GM23248 (cell line): ENCODE results near the gene TSPAN6. TPM values are rescaled to one million over a fixed set of nuclear protein-coding genes. Genes with fewer than 3 reads are reported as not detected.

Experiments used
- DNase-seq: peaks from one replicate; pipeline ENCODE4 v3.0.0-alpha.2; 2015
- H2AFZ ChIP-seq: fragments of 200-600 bp; sonication (generic); 2 replicates; pipeline ENCODE4 v1.6.1; 2016; ENCODE audit warnings: antibody characterized with exemption
- H3F3A ChIP-seq: fragments of 200-600 bp; sonication (generic); 2 replicates; pipeline ENCODE4 v1.6.1; 2016; ENCODE audit warnings: mild to moderate bottlenecking, antibody characterized with exemption, mixed run types; ENCODE audit not compliant: insufficient read depth
- H3K27ac ChIP-seq: fragments of 200-600 bp; sonication (generic); 2 replicates; pipeline ENCODE4 v1.5.1; 2016; ENCODE audit warnings: mild to moderate bottlenecking
- H3K27me3 ChIP-seq: fragments of 200-600 bp; sonication (generic); replicated peaks from 2 replicates; pipeline ENCODE4 v1.6.1; 2016; ENCODE audit warnings: mild to moderate bottlenecking; ENCODE audit not compliant: insufficient read depth
- H3K36me3 ChIP-seq: fragments of 200-600 bp; sonication (generic); 2 replicates; pipeline ENCODE4 v1.6.1; 2016; ENCODE audit warnings: low read depth, mild to moderate bottlenecking
- H3K4me1 ChIP-seq: fragments of 200-600 bp; sonication (generic); 2 replicates; pipeline ENCODE4 v1.6.1; 2016; ENCODE audit warnings: mild to moderate bottlenecking; ENCODE audit not compliant: insufficient read depth
- H3K4me2 ChIP-seq: fragments of 200-600 bp; sonication (generic); one replicate; pipeline ENCODE4 v1.6.1; 2016; ENCODE audit warnings: mild to moderate bottlenecking; ENCODE audit not compliant: unreplicated experiment
- H3K4me3 ChIP-seq: fragments of 200-600 bp; sonication (generic); 2 replicates; pipeline ENCODE4 v1.5.1; 2016; ENCODE audit warnings: mild to moderate bottlenecking
- H3K79me2 ChIP-seq: fragments of 200-600 bp; sonication (generic); 2 replicates; pipeline ENCODE4 v1.6.1; 2016; ENCODE audit warnings: mild to moderate bottlenecking; ENCODE audit not compliant: insufficient read depth
- H3K9ac ChIP-seq: fragments of 200-600 bp; sonication (generic); 2 replicates; pipeline ENCODE4 v1.6.1; 2016; ENCODE audit warnings: mild to moderate bottlenecking
- H3K9me2 ChIP-seq: fragments of 200-600 bp; sonication (generic); 2 replicates; pipeline ENCODE4 v1.6.1; 2016; ENCODE audit warnings: mixed run types, mild to moderate bottlenecking, moderate library complexity; ENCODE audit not compliant: insufficient read depth
- H3K9me3 ChIP-seq: fragments of 200-600 bp; sonication (generic); one replicate; pipeline ENCODE4 v1.6.1; 2017; ENCODE audit warnings: low read depth
- H4K20me1 ChIP-seq: fragments of 200-600 bp; sonication (generic); 2 replicates; pipeline ENCODE4 v1.6.0; 2016; ENCODE audit not compliant: insufficient read depth
- EZH2 ChIP-seq: fragments of 200-600 bp; sonication (generic); IDR thresholded peaks from 2 replicates; pipeline ENCODE4 v1.6.1; 2018; ENCODE audit warnings: antibody characterized with exemption, mild to moderate bottlenecking; ENCODE audit not compliant: insufficient read depth, poor library complexity, severe bottlenecking
- EZH2phosphoT487 ChIP-seq: fragments of 200-600 bp; sonication (generic); IDR thresholded peaks from 2 replicates; pipeline ENCODE4 v1.6.1; 2018; ENCODE audit warnings: antibody characterized with exemption, moderate library complexity, mild to moderate bottlenecking, low read depth; ENCODE audit not compliant: insufficient read depth
- WGBS, 2 experiments: methylation state at CpG; one replicate each; pipeline ENCODE4 v1.1.6; 2015 to 2017; ENCODE audit warnings: low lambda C conversion rate in 2 of 2, low coverage in 1 of 2; ENCODE audit errors: missing lambda C conversion rate in 2 of 2; 5-methylcytosine and 5-hydroxymethylcytosine counted together
- in situ Hi-C: fragments of 300-500 bp; cut with MboI; formaldehyde crosslinking; loops from 2 replicates; pipeline ENCODE4 v1.15.0; 2020
- polyA plus RNA-seq: library from polyadenylated mRNA; unstranded; fragments of >200 nt; fragmentation: Nextera tagmentation; extraction: Ambion mirVana; gene quantifications from 2 replicates; pipeline ENCODE4 v1.2.1, GENCODE V29; 2016
- total RNA-seq: library from RNA; depleted of rRNA; stranded (reverse); fragments of >200 nt; shearing (Covaris generic); gene quantifications from 2 replicates; pipeline ENCODE4 v1.2.3, GENCODE V29; 2014

TSPAN6 gene
- total and polyA plus RNA-seq, 2 experiments from 2014 or later: 24.3 to 37.8 TPM

DNA sequence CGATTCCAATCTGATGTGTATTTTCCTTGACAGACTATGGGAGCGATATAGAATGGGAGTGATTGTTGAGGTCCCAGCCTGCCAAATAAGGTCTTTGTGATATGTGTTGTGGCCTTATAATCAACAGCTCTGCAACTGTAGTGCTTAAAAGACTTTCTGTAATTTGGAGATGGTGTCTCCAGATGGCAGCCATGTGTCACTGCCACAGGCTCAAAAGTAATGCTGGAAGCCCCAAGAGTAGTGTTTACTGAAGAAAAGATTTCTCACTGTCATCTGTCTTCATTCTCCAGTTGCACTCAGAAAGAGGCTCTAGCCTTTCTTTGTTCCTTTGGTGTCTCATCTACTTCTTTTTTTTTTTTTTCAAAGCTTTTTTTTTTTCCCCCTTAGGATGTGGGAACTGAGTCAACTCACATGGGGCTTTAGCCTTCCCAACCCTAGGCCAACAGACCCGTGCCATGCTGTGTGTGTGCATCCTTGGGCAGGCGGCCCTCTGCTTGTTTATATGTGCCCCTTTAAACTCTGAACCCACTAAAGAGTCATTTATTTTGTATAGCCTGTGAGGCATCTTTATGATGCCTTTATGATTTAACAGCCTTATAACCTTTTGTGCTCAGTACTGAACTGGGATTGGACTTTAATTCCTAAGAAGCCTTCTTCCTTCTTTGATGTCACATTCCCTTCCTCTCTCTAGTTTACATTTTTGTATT lies 23.0 kb upstream of the TSPAN6 start:
- in situ Hi-C loops: no loop called here
- peaks cover 11% of the 10 kb centered on the region for H3K4me1 ChIP-seq
- DNase-seq: no peak
- H3K27ac ChIP-seq: 0 out of 2 replicates have a peak overlapping the region, but pooled peaks have one; percentile 15
- H3F3A ChIP-seq: no peaks in the 10 kb centered on the region
- WGBS, 2 experiments: 30 to 35% methylated on average over 4 of the region's 4 CpGs
- H3K9ac ChIP-seq: no peak overlapping the region
- no peaks in the 10 kb centered on the region for H3K27me3 ChIP-seq
- H3K4me2 ChIP-seq: peak overlapping the region; percentile 42
- no peaks in the 10 kb centered on the region for H3K36me3 ChIP-seq
- H3K79me2 ChIP-seq: no peaks in the 10 kb centered on the region
- H3K4me3 ChIP-seq: no peak overlapping the region
- H3K9me2 ChIP-seq: no peaks in the 10 kb centered on the region
- H3K9me3 ChIP-seq: no peaks in the 10 kb centered on the region
- no peaks in the 10 kb centered on the region for H4K20me1 ChIP-seq
- peak overlapping the region; percentile 62 for H2AFZ ChIP-seq
- TF ChIP-seq EZH2 (no peak), EZH2phosphoT487 (no peak)

GRCh38 chrX:100658941-100659381 lies 22.4 kb upstream of the TSPAN6 start:
- no peak for TF ChIP-seq EZH2phosphoT487
- TF ChIP-seq EZH2: no peak
- Histone ChIP-seq H3F3A (no peaks in the 10 kb centered on the region), H3K27me3 (no peaks in the 10 kb centered on the region), H3K4me2 (peak overlapping the region; percentile 42), H3K4me1 (peaks cover 11% of the 10 kb centered on the region), H3K9ac (no peak overlapping the region), H3K79me2 (no peaks in the 10 kb centered on the region), H4K20me1 (no peaks in the 10 kb centered on the region), H3K9me2 (no peaks in the 10 kb centered on the region), H3K27ac (0 out of 2 replicates have a peak overlapping the region, but pooled peaks have one; percentile 15), H3K9me3 (no peaks in the 10 kb centered on the region), H3K4me3 (no peak overlapping the region), H2AFZ (peak overlapping the region; percentile 62), H3K36me3 (no peaks in the 10 kb centered on the region)
- no peak for DNase-seq
- in situ Hi-C loops: no loop called here
- 30 to 35% methylated on average over 3 of the region's 3 CpGs for WGBS, 2 experiments

DNA sequence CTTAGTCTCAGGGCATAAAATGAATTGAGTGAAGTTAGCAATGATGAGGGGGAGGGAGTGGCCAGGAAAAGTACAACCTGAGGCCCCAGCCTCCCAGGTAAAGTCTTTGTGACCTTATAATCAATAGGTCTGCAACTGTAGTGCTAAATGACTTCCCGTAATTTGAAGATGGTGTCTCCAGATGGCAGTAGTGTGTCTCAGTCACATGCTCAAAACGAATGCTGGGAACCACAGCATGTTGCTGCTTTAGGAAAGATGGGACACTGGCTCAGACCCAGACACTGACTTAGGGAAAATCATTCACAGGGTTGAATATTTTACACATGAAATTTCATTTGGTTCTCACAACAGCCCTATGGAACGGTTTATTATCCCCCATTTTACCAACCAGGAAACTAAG lies 17.7 kb upstream of the TSPAN6 start:
- Histone ChIP-seq H3K27ac (0 out of 2 replicates have a peak overlapping the region, but pooled peaks have one; percentile 3), H3K4me2 (no peak overlapping the region), H3K9me3 (no peaks in the 10 kb centered on the region), H3K9ac (no peak overlapping the region), H3K4me1 (peaks cover 16% of the 10 kb centered on the region), H2AFZ (no peak overlapping the region), H3K4me3 (no peak overlapping the region), H3K36me3 (no peaks in the 10 kb centered on the region), H3K79me2 (no peaks in the 10 kb centered on the region), H3K9me2 (no peaks in the 10 kb centered on the region), H3F3A (peaks cover 10% of the 10 kb centered on the region), H3K27me3 (no peaks in the 10 kb centered on the region), H4K20me1 (no peaks in the 10 kb centered on the region)
- TF ChIP-seq EZH2phosphoT487 (no peak), EZH2 (no peak)
- peak; percentile 54 for DNase-seq
- 40 to 44% methylated on average over 3 of the region's 3 CpGs for WGBS, 2 experiments
- in situ Hi-C loops: no loop called here

DNA sequence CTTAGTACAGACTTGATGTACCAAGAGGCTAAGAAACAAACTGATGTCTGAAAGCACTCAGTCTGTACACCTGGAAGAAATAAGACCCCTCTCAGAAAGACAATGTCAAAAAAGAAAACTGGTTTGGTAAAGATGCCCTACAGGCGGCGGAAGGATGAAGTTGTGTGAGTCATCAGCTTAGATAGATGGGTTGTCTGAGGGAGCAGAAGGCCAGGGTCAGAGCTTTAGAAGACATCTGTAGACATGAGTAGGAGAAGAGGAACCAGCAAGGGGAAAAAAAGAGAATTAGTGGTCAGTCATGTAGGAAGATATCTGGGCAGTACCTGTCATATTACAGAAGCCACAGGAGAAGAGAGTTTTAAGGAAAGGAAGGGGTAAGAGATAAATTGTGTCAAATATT lies 15.7 kb upstream of the TSPAN6 start:
- Histone ChIP-seq H3K9me2 (no peaks in the 10 kb centered on the region), H3K36me3 (no peaks in the 10 kb centered on the region), H3K9ac (no peak overlapping the region), H3K4me3 (no peak overlapping the region), H3K4me1 (peaks cover 27% of the 10 kb centered on the region), H3K27ac (no peak overlapping the region), H3K79me2 (no peaks in the 10 kb centered on the region), H2AFZ (no peak overlapping the region), H3K27me3 (no peaks in the 10 kb centered on the region), H3F3A (peaks cover 27% of the 10 kb centered on the region), H4K20me1 (no peaks in the 10 kb centered on the region), H3K9me3 (no peaks in the 10 kb centered on the region), H3K4me2 (no peak overlapping the region)
- DNase-seq: no peak
- 80 to 92% methylated on average over 1 to 2 of the region's 2 CpGs for WGBS, 2 experiments
- no peak for TF ChIP-seq EZH2phosphoT487
- TF ChIP-seq EZH2: no peak
- in situ Hi-C loops: no loop called here
